Chondrocyte (in vitro differentiated cells): ENCODE data around the gene SEL1L. TPM values are rescaled to one million over a fixed set of nuclear protein-coding genes. Genes with fewer than 3 reads are reported as not detected.

Experiments used
- DNase-seq: peaks from one replicate; pipeline ENCODE4 v3.0.0; 2021; ENCODE audit warnings: mixed read lengths, low spot score
- H3K27ac Mint-ChIP-seq: one replicate; pipeline ENCODE4 v1.8.0; 2021; ENCODE audit warnings: mild to moderate bottlenecking, moderate library complexity, mixed read lengths; ENCODE audit not compliant: unreplicated experiment
- H3K27me3 Mint-ChIP-seq: 2 replicates; pipeline ENCODE4 v1.8.0; 2021; ENCODE audit warnings: low read depth, mixed read lengths
- H3K36me3 Mint-ChIP-seq: 2 replicates; pipeline ENCODE4 v1.8.0; 2021; ENCODE audit warnings: low read depth, mixed read lengths
- H3K4me1 Mint-ChIP-seq: 2 replicates; pipeline ENCODE4 v1.8.0; 2021; ENCODE audit warnings: low read depth, mild to moderate bottlenecking, mixed read lengths
- H3K4me3 Mint-ChIP-seq: one replicate; pipeline ENCODE4 v1.8.0; 2021; ENCODE audit warnings: mild to moderate bottlenecking, moderate library complexity, mixed read lengths; ENCODE audit not compliant: unreplicated experiment
- H3K9me3 Mint-ChIP-seq: 2 replicates; pipeline ENCODE4 v1.8.0; 2021; ENCODE audit warnings: low read depth, mixed read lengths
- total RNA-seq: library from RNA; stranded (reverse); gene quantifications from 3 replicates; pipeline ENCODE4 v1.2.1, GENCODE V29; 2021
- TF ChIP-seq, protein P1 (sequence below): fragments of 200-600 bp; sonication (generic); IDR thresholded peaks from 2 replicates; pipeline ENCODE4 v1.5.0; 2021; ENCODE audit warnings: antibody characterized with exemption, mild to moderate bottlenecking, moderate library complexity

The SEL1L gene
- total RNA-seq, 1 donor from 2014 or later, result 201 TPM

DNA sequence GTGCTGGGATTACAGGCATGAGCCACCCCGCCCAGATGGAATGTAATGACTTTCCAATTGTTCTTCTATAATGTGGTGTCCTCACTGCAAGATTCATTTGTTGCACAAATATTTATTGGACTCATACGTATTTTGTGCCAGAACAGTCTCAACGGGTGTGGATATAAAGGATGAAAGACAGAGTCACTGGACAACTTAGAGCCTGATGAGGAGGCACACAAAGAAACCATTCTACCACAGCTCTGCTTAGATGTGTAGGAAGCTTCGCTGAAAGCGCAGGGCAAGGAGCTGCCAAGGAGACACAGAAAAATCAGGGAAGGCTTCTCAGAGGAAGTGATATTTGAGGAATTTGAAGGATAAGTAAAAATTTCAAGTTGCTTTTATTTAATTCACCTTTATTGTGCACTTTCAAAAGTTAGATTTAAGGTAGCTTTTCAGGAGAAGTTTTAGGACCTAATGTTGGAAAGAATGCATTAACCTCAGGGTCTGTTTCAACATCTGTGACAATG lies 92.0 kb downstream of the SEL1L start:
- Mint-ChIP-seq H3K9me3 (peaks cover 7% of the 10 kb centered on the region), H3K27me3 (peaks cover 68% of the 10 kb centered on the region), H3K4me1 (peaks cover 3% of the 10 kb centered on the region), H3K4me3 (no peak overlapping the region), H3K27ac (no peak overlapping the region), H3K36me3 (no peaks in the 10 kb centered on the region)
- DNase-seq, result no peak
- TF ChIP-seq, protein P1, sequence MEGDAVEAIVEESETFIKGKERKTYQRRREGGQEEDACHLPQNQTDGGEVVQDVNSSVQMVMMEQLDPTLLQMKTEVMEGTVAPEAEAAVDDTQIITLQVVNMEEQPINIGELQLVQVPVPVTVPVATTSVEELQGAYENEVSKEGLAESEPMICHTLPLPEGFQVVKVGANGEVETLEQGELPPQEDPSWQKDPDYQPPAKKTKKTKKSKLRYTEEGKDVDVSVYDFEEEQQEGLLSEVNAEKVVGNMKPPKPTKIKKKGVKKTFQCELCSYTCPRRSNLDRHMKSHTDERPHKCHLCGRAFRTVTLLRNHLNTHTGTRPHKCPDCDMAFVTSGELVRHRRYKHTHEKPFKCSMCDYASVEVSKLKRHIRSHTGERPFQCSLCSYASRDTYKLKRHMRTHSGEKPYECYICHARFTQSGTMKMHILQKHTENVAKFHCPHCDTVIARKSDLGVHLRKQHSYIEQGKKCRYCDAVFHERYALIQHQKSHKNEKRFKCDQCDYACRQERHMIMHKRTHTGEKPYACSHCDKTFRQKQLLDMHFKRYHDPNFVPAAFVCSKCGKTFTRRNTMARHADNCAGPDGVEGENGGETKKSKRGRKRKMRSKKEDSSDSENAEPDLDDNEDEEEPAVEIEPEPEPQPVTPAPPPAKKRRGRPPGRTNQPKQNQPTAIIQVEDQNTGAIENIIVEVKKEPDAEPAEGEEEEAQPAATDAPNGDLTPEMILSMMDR, result no peak

DNA sequence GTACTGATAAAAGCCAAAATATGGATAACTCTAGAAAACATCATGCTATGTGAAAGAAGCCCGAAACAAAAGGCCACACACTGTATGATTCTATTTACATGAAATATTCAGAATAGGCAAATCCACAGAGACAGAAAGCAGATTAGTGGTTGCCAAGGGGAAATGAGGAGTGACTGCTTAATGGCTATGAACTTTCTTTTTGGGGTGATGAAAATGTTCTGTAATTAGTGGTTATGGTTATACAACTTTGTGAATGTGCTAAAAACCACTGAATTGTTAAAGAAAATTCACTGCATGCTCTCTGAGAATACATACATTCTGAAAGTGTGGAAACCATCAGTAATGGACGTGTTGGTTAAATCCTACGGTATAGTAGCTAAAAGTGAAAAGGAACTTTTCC lies 93.6 kb downstream of the SEL1L start:
- peaks cover 7% of the 10 kb centered on the region for H3K9me3 Mint-ChIP-seq
- peaks cover 75% of the 10 kb centered on the region for H3K27me3 Mint-ChIP-seq
- no peak for DNase-seq
- H3K4me3 Mint-ChIP-seq, result no peak overlapping the region
- peaks cover 10% of the 10 kb centered on the region for H3K4me1 Mint-ChIP-seq
- H3K27ac Mint-ChIP-seq, result no peak overlapping the region
- H3K36me3 Mint-ChIP-seq, result no peaks in the 10 kb centered on the region
- TF ChIP-seq, protein P1, result no peak

DNA sequence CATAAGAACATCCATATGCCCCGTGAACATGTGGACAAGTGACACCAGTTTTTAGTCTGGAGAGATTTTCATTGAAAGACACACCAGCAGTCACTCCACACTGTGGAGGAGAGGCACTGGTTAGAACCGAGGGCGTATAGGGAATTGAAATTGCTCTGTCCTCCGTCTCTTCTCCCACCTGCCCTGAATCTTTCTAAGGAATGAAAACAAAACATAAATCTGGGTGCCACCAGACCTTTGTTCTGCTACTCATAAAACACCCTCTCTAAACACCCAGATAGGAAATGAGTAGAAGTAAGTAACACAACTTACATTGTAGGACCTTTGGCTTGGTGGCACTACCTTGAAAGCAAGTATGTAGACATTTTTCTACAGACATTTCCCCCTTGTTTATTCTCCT lies 96.4 kb downstream of the SEL1L start:
- no peaks in the 10 kb centered on the region for H3K36me3 Mint-ChIP-seq
- H3K4me1 Mint-ChIP-seq, result peaks cover 10% of the 10 kb centered on the region
- no peaks in the 10 kb centered on the region for H3K9me3 Mint-ChIP-seq
- H3K27ac Mint-ChIP-seq, result no peak overlapping the region
- peak overlapping the region; percentile 58 for H3K4me3 Mint-ChIP-seq
- DNase-seq, result no peak
- H3K27me3 Mint-ChIP-seq, result peaks cover 85% of the 10 kb centered on the region
- TF ChIP-seq, protein P1, result no peak

DNA sequence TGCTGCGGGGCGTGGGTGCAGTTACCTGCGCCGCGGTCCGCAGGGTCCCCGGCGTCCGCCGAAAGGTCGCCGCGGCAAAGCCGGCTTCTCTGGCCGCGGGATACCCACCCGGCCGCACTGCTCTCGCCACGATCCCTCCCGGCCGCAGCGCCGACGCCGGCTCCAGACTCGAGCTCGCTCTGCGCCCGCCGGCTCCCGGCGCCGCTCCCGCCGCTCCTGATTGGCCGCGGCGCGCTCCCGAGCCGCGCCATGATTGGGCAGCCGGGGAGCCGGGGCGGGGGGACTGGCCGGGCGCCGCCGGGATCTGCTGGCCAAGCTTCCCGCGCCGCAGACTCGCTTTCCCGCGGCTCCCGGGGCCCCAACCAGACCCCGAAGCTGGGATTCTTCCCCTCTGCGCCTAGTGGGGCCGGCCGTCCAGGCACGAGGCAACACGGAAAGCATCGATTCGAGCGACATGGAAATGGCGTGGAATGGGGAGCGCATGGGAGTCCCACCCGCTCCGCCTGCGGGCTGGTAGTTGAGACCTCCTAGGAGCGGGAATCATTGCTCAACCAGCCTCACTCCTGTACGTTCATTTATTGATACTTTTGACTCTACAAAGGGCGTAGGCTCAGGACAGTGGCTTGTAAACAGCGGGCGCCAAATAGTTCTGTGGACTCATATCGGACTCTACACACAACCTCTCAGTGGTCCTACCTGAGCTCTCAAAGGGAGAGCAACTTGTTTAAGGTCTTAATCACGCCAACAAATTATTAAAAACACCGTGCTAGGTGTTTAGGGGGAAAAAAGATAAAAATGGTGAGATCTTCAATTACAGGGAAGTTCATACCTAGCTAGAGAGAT lies 97.1 kb downstream of the SEL1L start:
- Mint-ChIP-seq H3K4me1 (peaks cover 10% of the 10 kb centered on the region), H3K27ac (no peak overlapping the region)
- no peak for DNase-seq

More for the DNA sequence above, 97.1 kb downstream of the SEL1L start:
- H3K9me3 Mint-ChIP-seq, result no peaks in the 10 kb centered on the region
- no peaks in the 10 kb centered on the region for H3K36me3 Mint-ChIP-seq
- H3K27me3 Mint-ChIP-seq, result peaks cover 83% of the 10 kb centered on the region
- TF ChIP-seq, protein P1, result no peak
- H3K4me3 Mint-ChIP-seq, result peak overlapping the region; percentile 58
